Loucy (cell line): ENCODE results near the gene ATP6V0E2.
A peak's percentile ranks its signal among the peaks of the same experiment; 100 is the strongest.

Experiments
- EZH2phosphoT487 ChIP-seq: fragments of 200-600 bp; IDR thresholded peaks from 2 replicates; pipeline ENCODE4 v1.6.1; 2018; ENCODE audit warnings: antibody characterized with exemption, mild to moderate bottlenecking, moderate library complexity, borderline replicate concordance
- TF ChIP-seq, protein P1 (sequence below): fragments of 200-600 bp; sonication (generic); conservative IDR thresholded peaks from 2 replicates; pipeline ENCODE4 v1.5.1; 2014; ENCODE audit warnings: mild to moderate bottlenecking, antibody characterized with exemption, low read length

DNA sequence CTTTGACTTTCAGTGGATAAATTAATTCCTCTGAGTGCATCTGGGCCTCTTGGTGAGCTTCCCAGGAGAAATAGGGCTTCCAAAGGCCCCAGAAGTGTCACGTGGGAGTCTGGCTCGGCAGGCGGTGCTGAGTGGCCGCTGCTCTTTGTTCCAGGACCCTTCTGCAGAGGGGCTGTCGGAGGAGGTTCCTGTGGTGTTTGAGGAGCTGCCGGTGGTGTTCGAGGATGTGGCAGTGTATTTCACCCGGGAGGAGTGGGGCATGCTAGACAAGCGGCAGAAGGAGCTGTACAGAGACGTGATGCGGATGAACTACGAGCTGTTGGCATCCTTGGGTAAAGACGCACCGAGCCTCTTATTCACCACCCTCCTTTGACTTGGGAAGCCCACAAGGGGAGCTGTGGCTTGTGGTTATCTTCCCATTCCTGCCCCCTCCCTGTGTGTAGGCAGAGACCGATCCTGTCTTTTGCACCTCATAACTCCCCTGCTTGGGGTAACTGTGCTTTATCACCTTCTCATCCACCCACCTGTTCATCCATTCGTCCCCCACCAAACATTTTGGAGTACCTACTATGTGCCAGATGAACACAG lies 23.7 kb upstream of the ATP6V0E2 start:
- TF ChIP-seq, protein P1, sequence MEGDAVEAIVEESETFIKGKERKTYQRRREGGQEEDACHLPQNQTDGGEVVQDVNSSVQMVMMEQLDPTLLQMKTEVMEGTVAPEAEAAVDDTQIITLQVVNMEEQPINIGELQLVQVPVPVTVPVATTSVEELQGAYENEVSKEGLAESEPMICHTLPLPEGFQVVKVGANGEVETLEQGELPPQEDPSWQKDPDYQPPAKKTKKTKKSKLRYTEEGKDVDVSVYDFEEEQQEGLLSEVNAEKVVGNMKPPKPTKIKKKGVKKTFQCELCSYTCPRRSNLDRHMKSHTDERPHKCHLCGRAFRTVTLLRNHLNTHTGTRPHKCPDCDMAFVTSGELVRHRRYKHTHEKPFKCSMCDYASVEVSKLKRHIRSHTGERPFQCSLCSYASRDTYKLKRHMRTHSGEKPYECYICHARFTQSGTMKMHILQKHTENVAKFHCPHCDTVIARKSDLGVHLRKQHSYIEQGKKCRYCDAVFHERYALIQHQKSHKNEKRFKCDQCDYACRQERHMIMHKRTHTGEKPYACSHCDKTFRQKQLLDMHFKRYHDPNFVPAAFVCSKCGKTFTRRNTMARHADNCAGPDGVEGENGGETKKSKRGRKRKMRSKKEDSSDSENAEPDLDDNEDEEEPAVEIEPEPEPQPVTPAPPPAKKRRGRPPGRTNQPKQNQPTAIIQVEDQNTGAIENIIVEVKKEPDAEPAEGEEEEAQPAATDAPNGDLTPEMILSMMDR, result 0 out of 2 replicates have a peak, but pooled peaks have one; percentile 12
- TF ChIP-seq EZH2phosphoT487, result no peak
